HG03442 (cell line): ENCODE data around the gene FOXI3.

Source experiments
- ATAC-seq: cut with Tn5 transposase; IDR thresholded peaks from one replicate; pipeline ENCODE4 v1.9.1; 2021; ENCODE audit warnings: mild to moderate bottlenecking, moderate library complexity; ENCODE audit not compliant: unreplicated experiment

The FOXI3 gene

DNA sequence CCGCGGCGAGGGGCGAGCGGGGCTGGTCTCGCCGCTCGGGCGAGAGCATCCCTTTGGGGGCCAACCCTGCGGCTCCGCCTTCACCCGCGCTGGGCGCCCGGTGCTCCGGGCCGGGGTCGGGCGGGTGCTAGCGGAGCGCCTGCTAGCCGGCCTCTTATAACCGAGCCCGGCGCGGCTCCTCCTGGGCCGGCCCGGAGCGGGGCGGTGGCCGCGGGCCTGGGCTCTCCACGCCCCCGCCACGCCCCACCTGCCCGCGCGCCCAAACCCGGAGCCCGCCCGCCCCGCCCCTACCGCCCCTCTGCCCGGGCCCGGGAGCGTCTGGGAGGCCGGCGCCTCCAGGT is at the start of gene FOXI3:
TSS of gene FOXI3 (minus strand) at position 129 of the 341 bp plus-strand sequence. CDS start 158 bp downstream, outside the sequence.
- no peak for ATAC-seq

GRCh38 chr2:88500691-88501090 is 48.2 kb upstream of the FOXI3 start:
- ATAC-seq: no peak

- no peak for ATAC-seq
Measured at GRCh38 chr2:88499204-88499603, 46.7 kb upstream of the FOXI3 start.

DNA sequence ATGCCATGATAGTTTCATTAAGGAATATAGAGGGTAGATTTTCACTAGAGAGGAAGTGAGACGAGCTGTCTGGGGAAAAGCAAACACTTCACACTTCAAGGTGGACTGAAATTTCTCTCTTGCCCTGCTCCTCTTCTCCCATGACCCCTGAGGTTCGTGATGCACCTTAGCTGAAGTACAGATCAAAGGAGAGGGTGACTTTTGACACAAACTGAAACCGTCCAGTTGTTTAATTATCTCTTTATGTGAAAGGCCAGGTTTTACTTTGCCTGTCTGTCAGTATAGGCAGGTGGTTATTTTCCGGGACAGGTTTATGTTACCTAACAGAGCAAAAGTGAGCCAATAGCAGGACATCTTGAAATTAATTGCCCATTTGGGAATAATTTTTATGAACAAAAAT is 41.0 kb upstream of the FOXI3 start:
- ATAC-seq: no peak

- ATAC-seq: no peak
Measured at GRCh38 chr2:88492002-88492401, 39.5 kb upstream of the FOXI3 start.

DNA sequence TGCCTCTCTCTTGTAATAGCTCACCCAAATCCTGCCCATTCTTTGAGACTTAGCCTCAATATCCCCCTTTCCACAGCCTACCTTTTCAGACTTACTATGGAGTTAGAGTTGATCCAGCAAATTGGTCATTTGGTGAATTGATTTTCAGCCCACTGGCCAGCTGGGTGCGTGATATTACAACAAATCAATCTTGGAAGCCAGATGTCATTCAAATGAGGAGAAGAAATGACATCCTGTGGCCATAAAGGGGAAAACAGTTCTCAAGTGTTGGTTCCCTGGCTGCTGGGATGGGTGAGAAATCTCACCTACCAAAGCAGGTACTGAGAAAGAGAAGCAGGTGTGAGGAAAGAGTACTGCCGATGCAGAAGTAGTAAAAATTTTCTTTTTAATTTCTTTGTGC is 36.7 kb upstream of the FOXI3 start:
- ATAC-seq: no peak

- no peak for ATAC-seq
Measured at GRCh38 chr2:88483200-88483599, 30.7 kb upstream of the FOXI3 start.

- no peak for ATAC-seq
Measured at GRCh38 chr2:88481691-88482336, 29.3 kb upstream of the FOXI3 start.

DNA sequence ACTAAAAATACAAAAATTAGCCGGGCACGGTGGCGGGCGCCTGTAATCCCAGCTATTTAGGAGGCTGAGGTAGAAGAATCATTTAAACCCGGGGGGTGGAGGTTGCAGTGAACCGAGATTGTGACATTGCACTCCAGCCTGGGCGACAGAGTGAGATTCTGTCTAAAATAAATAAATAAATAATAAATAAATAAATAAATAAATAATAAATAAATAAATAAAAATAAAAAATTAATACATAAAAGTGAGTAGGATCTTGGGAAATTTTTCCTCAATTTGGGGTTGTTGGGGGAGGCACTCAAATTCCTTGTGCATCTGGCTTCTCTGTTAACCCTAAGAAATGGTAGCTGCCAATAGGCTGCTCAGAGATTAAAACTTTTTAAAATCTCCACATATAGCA is 20.3 kb upstream of the FOXI3 start:
- ATAC-seq: no peak

DNA sequence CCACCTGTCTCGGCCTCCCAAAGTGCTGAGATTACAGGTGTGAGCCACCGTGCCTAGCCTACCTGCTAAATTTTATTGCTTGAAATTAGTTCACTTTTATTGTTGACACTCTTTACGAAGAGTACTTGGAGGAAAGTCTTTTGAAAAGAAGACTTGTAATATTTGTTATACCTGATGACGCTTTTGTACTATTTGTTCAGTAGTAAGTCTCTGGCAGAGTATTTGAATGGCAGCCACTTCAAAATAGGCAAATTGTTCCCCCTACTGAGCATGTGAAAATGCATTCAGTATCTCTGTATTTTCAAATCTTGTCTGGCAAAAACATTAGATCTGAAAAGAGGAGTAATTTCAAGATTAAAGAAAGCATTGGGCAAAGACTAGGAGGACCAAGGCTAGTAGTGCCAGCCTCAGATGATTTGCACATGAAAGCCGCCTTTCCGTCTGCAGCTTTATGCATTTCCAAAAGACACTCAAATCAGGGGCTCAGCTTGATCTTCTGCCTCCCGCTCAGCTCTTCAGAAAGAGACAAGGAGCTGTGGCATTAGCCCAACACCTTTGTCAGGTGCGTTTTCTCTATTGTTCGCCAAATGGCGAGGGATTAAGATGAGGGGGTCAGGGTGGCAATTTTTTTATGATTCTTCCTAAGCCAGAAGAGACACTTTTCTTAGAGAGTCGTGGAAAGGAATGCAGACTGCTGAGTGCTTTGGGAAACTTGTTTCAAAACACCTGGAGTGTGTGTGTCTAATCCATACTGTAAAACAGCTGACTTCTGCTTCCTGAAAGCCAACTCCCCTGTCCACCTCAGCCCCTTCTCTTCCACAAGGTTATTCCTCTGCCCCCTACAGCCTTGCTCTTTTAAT is 18.8 kb upstream of the FOXI3 start:
- ATAC-seq: no peak

DNA sequence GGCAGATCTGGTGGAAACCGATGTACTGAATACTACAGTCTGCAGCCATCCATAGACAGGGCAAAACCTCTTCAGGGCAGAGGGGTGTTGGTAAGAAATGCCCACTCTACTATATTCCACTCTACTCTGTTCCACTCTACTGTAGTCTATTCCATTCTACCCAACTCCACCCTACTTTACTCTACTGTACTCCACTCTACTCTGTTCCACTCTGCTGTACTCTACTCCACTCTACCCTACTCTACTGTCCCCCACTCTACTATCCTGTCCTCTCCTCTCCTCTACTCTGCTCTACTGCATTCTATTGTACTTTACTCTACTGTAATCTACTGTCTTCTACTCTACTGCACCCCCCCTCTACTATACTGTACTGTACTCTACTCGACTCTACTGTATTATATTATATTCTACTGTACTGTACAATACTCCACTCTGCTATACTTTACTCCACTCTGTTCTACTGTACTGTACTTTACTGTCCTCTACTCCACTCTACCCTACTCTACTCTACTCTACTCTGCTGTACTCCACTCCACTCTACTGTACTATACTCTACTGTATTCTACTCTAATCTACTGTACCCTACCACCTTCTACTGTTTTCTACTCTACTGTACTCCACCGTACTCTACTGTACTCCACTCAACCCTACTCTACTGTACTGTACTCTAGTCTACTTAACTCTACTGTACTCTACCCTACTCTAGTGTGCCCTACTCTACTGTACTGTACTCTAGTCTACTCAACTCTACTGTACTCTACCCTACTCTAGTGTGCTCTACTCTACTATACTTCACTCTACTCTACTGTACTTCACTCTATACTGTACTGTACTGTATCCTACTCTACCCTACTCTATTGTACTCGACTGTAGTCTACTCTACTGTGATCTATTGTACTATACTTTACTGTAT is 17.0 kb upstream of the FOXI3 start:
- no peak for ATAC-seq

- no peak for ATAC-seq
Measured at GRCh38 chr2:88464153-88464552, 11.7 kb upstream of the FOXI3 start.

GRCh38 chr2:88458633-88459032 is 6.1 kb upstream of the FOXI3 start:
- ATAC-seq: no peak

- no peak for ATAC-seq
Measured at GRCh38 chr2:88452980-88453582, 588 bp upstream of the FOXI3 start.

- ATAC-seq: no peak
Measured at GRCh38 chr2:88451811-88452564, 505 bp downstream of the FOXI3 start.

DNA sequence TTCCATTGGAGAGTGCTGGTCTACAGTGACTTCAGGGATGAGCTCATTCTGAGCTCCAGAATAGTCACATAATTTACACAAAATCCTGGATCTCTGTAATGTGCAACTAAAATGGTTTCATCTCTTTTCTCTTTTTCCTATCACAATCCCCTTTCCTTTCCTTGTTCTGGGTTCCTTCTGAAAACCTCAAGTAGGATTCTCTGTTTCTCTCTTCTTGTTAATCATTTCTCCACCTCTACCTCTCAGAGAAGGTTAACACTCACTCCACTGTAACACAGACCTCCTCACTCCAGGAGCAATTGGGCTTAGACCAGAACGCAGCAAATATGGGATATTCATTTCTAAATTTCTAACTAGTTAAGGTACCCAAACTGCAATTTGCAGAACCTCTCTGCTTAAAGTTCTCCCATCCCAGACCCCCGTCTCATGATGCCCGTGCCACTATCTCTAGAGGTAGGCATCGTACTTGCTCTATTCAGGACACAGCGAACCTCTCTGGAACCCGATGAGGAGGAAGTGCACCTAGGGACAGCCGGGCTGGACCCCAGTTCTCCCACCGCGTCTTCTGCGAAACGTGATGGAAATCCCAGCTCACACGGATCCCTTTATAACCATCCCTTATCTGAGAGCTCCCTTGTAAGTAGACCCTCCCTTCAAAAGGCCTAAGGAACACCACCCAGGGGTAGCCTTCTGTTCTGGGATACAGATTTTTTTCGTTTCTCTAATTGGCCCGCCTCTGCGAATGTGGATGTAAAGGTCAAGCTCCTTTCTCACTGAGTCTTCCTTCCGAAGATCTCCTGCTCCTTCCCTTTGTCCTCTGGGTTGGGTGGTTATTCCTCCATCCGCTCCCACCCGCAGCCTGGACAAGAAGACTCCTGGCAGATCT is 1.3 kb downstream of the FOXI3 start:
- ATAC-seq: no peak

DNA sequence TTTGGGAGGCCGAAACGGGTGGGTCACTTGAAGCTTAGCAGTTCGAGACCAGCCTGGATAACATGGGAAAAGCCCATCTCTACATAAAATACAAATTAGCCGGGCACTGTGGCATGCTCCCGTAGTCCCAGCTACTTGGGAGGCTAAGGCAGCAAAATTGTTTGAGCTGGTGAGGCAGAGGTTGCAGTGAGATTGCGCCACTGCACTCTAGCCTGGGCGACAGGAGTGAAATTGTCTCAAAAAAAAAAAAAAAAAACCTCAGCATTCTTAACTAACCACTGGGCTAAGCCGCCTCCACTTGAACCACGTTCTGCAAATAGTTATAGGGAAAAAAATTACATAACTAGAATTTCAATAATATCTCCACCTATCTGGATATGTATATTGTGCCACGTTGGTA is 2.3 kb downstream of the FOXI3 start:
- ATAC-seq: no peak

- no peak for ATAC-seq
Measured at GRCh38 chr2:88448248-88448647, 4.2 kb downstream of the FOXI3 start.

DNA sequence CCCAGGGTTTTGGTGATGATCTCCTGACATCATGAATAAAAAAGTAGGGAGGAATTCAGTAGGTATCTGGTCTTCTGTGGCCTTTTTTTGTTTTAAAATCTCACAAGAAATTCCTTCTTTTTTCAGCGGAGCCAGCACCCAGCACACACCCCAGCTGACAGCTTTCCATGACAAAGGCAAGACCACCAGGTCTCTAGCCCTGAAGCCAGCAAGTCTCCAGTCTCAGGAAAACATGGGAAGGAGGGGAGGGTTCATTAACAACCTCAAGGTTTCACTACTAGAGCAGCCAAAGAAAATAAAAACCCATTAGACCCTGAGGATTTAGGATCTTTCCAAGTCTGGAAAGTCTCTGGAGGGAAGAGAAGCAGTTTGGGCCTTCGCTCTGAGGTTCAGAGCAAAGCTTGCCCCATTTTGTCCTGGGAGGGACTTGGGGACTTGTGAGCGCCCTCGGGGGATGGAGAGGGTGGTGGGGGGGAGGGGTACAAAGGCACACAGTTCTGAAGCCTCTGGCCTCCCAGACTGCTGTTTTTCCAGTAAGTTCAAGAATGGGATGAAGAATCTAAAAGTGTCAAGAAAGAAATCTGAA is 9.0 kb downstream of the FOXI3 start:
- no peak for ATAC-seq
